CD4-positive, alpha-beta T cell (primary cell): ENCODE results near the gene MAMLD1. TPM values are rescaled to one million over a fixed set of nuclear protein-coding genes. Genes with fewer than 3 reads are reported as not detected.

Experiments
- ATAC-seq: fragments of 200-7000 bp; cut with Tn5 transposase; one replicate; pipeline ENCODE4 v1.10.0; 2022; ENCODE audit warnings: mild to moderate bottlenecking; ENCODE audit not compliant: poor library complexity
- CTCF ChIA-PET: fragments of 350-600 bp; sonication (Branson Sonifier 250); formaldehyde crosslinking; loops from one replicate; lab custom pipeline; 2021; ENCODE audit warnings: antibody characterized with exemption, inconsistent platforms; lab: Charles Lee
- POLR2A ChIA-PET: fragments of 350-600 bp; sonication (Branson Sonifier 250); formaldehyde crosslinking; loops from one replicate; lab custom pipeline; 2021; ENCODE audit warnings: antibody characterized with exemption, inconsistent platforms; lab: Charles Lee
- DNase-seq, 14 experiments: peaks; one replicate each; pipeline ENCODE4 v3.0.0-alpha.2; 2013 to 2020; ENCODE audit warnings: mixed read lengths in 2 of 14
- H3K27ac ChIP-seq, 2 donors: one replicate each; pipeline versions ENCODE4 v1.5.1 to v1.7.0; 2013; ENCODE audit warnings: low read length in 2 of 2, low read depth in 1 of 2, mild to moderate bottlenecking in 1 of 2
- H3K27me3 ChIP-seq, 2 experiments: 1 replicate in 1 of 2; 2 replicates in 1 of 2; pipeline versions ENCODE4 v1.6.1 to v1.7.0; 2013; ENCODE audit warnings: low read length in 2 of 2, control low read depth in 1 of 2, mild to moderate bottlenecking in 1 of 2, moderate library complexity in 1 of 2; ENCODE audit not compliant: insufficient read depth in 2 of 2, control insufficient read depth in 1 of 2
- H3K36me3 ChIP-seq: one replicate; pipeline ENCODE4 v1.6.1; 2013; ENCODE audit warnings: low read length, control low read depth; ENCODE audit not compliant: insufficient read depth
- H3K4me1 ChIP-seq: one replicate; pipeline ENCODE4 v1.6.1; 2013; ENCODE audit warnings: low read length, control low read depth; ENCODE audit not compliant: insufficient read depth
- H3K4me3 ChIP-seq: one replicate; pipeline ENCODE4 v1.5.1; 2013; ENCODE audit warnings: mild to moderate bottlenecking, low read length, moderate library complexity
- H3K9me3 ChIP-seq, 2 experiments: 1 replicate in 1 of 2; 2 replicates in 1 of 2; pipeline versions ENCODE4 v1.6.1 to v1.7.0; 2013; ENCODE audit warnings: low read length in 2 of 2, mild to moderate bottlenecking in 2 of 2, control low read depth in 1 of 2, moderate library complexity in 1 of 2; ENCODE audit not compliant: control insufficient read depth in 1 of 2, insufficient read depth in 1 of 2
- H3K27ac Mint-ChIP-seq: one replicate; pipeline ENCODE4 v1.8.0; 2020; ENCODE audit warnings: mixed read lengths
- H3K27me3 Mint-ChIP-seq: one replicate; pipeline ENCODE4 v1.8.0; 2021; ENCODE audit warnings: mixed read lengths
- H3K36me3 Mint-ChIP-seq: one replicate; pipeline ENCODE4 v1.8.0; 2021; ENCODE audit warnings: low read depth, mixed read lengths
- H3K4me1 Mint-ChIP-seq: one replicate; pipeline ENCODE4 v1.8.0; 2021; ENCODE audit warnings: low read depth, mixed read lengths
- H3K4me3 Mint-ChIP-seq: one replicate; pipeline ENCODE4 v1.8.0; 2020; ENCODE audit warnings: mild to moderate bottlenecking, mixed read lengths
- H3K9me3 Mint-ChIP-seq: one replicate; pipeline ENCODE4 v1.8.0; 2020; ENCODE audit warnings: mixed read lengths
- CTCF ChIP-seq: fragments of 200-600 bp; IDR thresholded peaks from one replicate; pipeline ENCODE4 v1.8.0; 2022; ENCODE audit warnings: antibody characterized with exemption, mild to moderate bottlenecking
- intact Hi-C, 2 experiments: fragments of 100-400 bp; cut with DNase I in 1 of 2; cut with micrococcal nuclease in 1 of 2; formaldehyde crosslinking; loops; one replicate each; pipeline versions ENCODE4 v1.15.1 to v1.9.0; 2023 to 2025; cut with DNase I, micrococcal nuclease
- total RNA-seq, 174 experiments: library from RNA in 2 of 174; stranded (reverse) in 2 of 174; gene quantifications; one replicate each; pipeline ENCODE4 v1.2.3 and lab custom pipeline; 2021 to 2026

The MAMLD1 gene
- total RNA-seq, 2 experiments from 2014 or later: 0.45 to 0.96 TPM

- H3K27ac Mint-ChIP-seq: no peak overlapping the region
- H3K4me3 Mint-ChIP-seq: no peak overlapping the region
- H3K27me3 Mint-ChIP-seq: no peaks in the 10 kb centered on the region
- intact Hi-C loops: no loop called here
- POLR2A ChIA-PET: no interaction called here
- DNase-seq (no peak), ATAC-seq (no peak)
- CTCF ChIA-PET: no interaction called here
- H3K4me1 ChIP-seq: no peaks in the 10 kb centered on the region
- H3K27ac ChIP-seq: no peak overlapping the region
- H3K9me3 ChIP-seq: no peaks in the 10 kb centered on the region
- H3K4me3 ChIP-seq: no peak overlapping the region
- TF ChIP-seq CTCF: no peak
- H3K27me3 ChIP-seq: no peaks in the 10 kb centered on the region
- H3K9me3 Mint-ChIP-seq: no peaks in the 10 kb centered on the region
- H3K36me3 ChIP-seq: no peaks in the 10 kb centered on the region
- no peaks in the 10 kb centered on the region for H3K4me1 Mint-ChIP-seq
- no peaks in the 10 kb centered on the region for H3K36me3 Mint-ChIP-seq
These were observed 145.6 kb downstream of the MAMLD1 start for GRCh38 chrX:150508451-150509367.

GRCh38 chrX:150509703-150510102 lies 146.6 kb downstream of the MAMLD1 start:
- DNase-seq (no peak), ATAC-seq (no peak)
- no peak overlapping the region for H3K4me3 Mint-ChIP-seq
- no peak for TF ChIP-seq CTCF
- H3K36me3 Mint-ChIP-seq: no peaks in the 10 kb centered on the region
- Histone ChIP-seq H3K4me1 (no peaks in the 10 kb centered on the region), H3K9me3 (no peaks in the 10 kb centered on the region), H3K36me3 (no peaks in the 10 kb centered on the region), H3K4me3 (no peak overlapping the region), H3K27ac (no peak overlapping the region), H3K27me3 (no peaks in the 10 kb centered on the region)
- ChIA-PET POLR2A (no interaction called here), CTCF (no interaction called here)
- no peaks in the 10 kb centered on the region for H3K27me3 Mint-ChIP-seq
- intact Hi-C loops: no loop called here
- no peaks in the 10 kb centered on the region for H3K9me3 Mint-ChIP-seq
- H3K27ac Mint-ChIP-seq: no peak overlapping the region
- H3K4me1 Mint-ChIP-seq: no peaks in the 10 kb centered on the region

- Mint-ChIP-seq H3K27me3 (no peaks in the 10 kb centered on the region), H3K36me3 (no peaks in the 10 kb centered on the region)
- POLR2A ChIA-PET: no interaction called here
These were observed 149.4 kb downstream of the MAMLD1 start for GRCh38 chrX:150512461-150512901.

More at GRCh38 chrX:150512461-150512901, 149.4 kb downstream of the MAMLD1 start:
- CTCF ChIA-PET: no interaction called here
- Histone ChIP-seq H3K36me3 (no peaks in the 10 kb centered on the region), H3K27ac (no peak overlapping the region), H3K27me3 (no peaks in the 10 kb centered on the region), H3K4me3 (no peak overlapping the region), H3K4me1 (no peaks in the 10 kb centered on the region), H3K9me3 (no peaks in the 10 kb centered on the region)
- no peak overlapping the region for H3K27ac Mint-ChIP-seq
- DNase-seq (no peak), ATAC-seq (no peak)
- no peak overlapping the region for H3K4me3 Mint-ChIP-seq
- no peaks in the 10 kb centered on the region for H3K4me1 Mint-ChIP-seq
- H3K9me3 Mint-ChIP-seq: no peaks in the 10 kb centered on the region
- intact Hi-C loops: no loop called here
- TF ChIP-seq CTCF: no peak
